B cell (primary cell): ENCODE measurements around the gene SPRY4. TPM values are rescaled to one million over a fixed set of nuclear protein-coding genes. Genes with fewer than 3 reads are reported as not detected.

Source experiments
- ATAC-seq: fragments of 200-7000 bp; cut with Tn5 transposase; one replicate; pipeline ENCODE4 v1.10.0; 2021; ENCODE audit warnings: low read depth, mild to moderate bottlenecking, moderate number of reproducible peaks, moderate library complexity
- CTCF ChIA-PET: fragments of 350-600 bp; sonication (Branson Sonifier 250); formaldehyde crosslinking; loops from one replicate; lab custom pipeline; 2021; ENCODE audit warnings: antibody characterized with exemption, inconsistent platforms; lab: Charles Lee
- POLR2A ChIA-PET: fragments of 350-600 bp; sonication (Branson Sonifier 250); formaldehyde crosslinking; loops from one replicate; lab custom pipeline; 2021; ENCODE audit warnings: antibody characterized with exemption; lab: Charles Lee
- DNase-seq: peaks from one replicate; pipeline ENCODE4 v3.0.0; 2013
- H2AFZ ChIP-seq: 2 replicates; pipeline ENCODE4 v1.6.1; 2012; ENCODE audit warnings: mild to moderate bottlenecking, low read depth, low read length; ENCODE audit not compliant: insufficient read depth, poor library complexity, severe bottlenecking
- H3K27ac ChIP-seq, 2 donors: 1 replicate in 1 of 2; 2 replicates in 1 of 2; pipeline ENCODE4 v1.5.1; 2012 to 2013; ENCODE audit warnings: low read length in 2 of 2, mild to moderate bottlenecking in 2 of 2, moderate library complexity in 1 of 2
- H3K27me3 ChIP-seq, 4 experiments: fragments of 200-600 bp in 1 of 4; sonication (generic) in 1 of 4; replicated peaks in 1 of 4; 1 replicate in 2 of 4; 2 replicates in 2 of 4; pipeline versions ENCODE4 v1.6.1 to v1.7.0; 2013 to 2016; ENCODE audit warnings: low read length in 3 of 4, mild to moderate bottlenecking in 2 of 4, mixed read lengths in 1 of 4, moderate library complexity in 1 of 4; ENCODE audit not compliant: insufficient read depth in 4 of 4, control insufficient read depth in 3 of 4; ENCODE audit errors: control extremely low read depth in 1 of 4
- H3K36me3 ChIP-seq, 2 experiments: replicated peaks in 1 of 2; 1 replicate in 1 of 2; 2 replicates in 1 of 2; pipeline versions ENCODE4 v1.6.1 to v1.7.1; 2013; ENCODE audit warnings: low read length in 1 of 2; ENCODE audit not compliant: insufficient read depth in 2 of 2, control insufficient read depth in 1 of 2; ENCODE audit errors: control extremely low read depth in 1 of 2, extremely low read depth in 1 of 2
- H3K4me1 ChIP-seq, 2 donors: fragments of 200-600 bp in 1 of 2; sonication (generic) in 1 of 2; 1 replicate in 1 of 2; 2 replicates in 1 of 2; pipeline versions ENCODE4 v1.5.1 to v1.6.1; 2013 to 2017; ENCODE audit warnings: low read length in 2 of 2; ENCODE audit not compliant: control insufficient read depth in 2 of 2, insufficient read depth in 2 of 2
- H3K4me2 ChIP-seq: replicated peaks from 2 replicates; pipeline ENCODE3; 2012; ENCODE audit warnings: mild to moderate bottlenecking, low read depth, low read length; ENCODE audit not compliant: poor library complexity, severe bottlenecking
- H3K4me3 ChIP-seq, 5 experiments: fragments of 200-600 bp in 1 of 5; sonication (generic) in 1 of 5; 1 replicate in 3 of 5; 2 replicates in 2 of 5; pipeline versions ENCODE4 v1.5.1 to v1.7.0; 2011 to 2016; ENCODE audit warnings: low read length in 4 of 5, mild to moderate bottlenecking in 4 of 5, low read depth in 2 of 5, control low read depth in 1 of 5, moderate library complexity in 1 of 5; ENCODE audit not compliant: insufficient read depth in 1 of 5; ENCODE audit errors: control extremely low read depth in 1 of 5, extremely low read depth in 1 of 5
- H3K79me2 ChIP-seq: fragments of 200-600 bp; sonication (generic); one replicate; pipeline ENCODE4 v1.6.0; 2016; ENCODE audit warnings: low read length; ENCODE audit not compliant: control insufficient read depth, insufficient read depth
- H3K9ac ChIP-seq: fragments of 200-600 bp; sonication (generic); 2 replicates; pipeline ENCODE4 v1.6.1; 2017; ENCODE audit warnings: mild to moderate bottlenecking, low read length, moderate library complexity
- H3K9me3 ChIP-seq, 3 donors: one replicate each; pipeline versions ENCODE4 v1.6.1 to v1.7.1; 2013; ENCODE audit warnings: low read length in 2 of 3; ENCODE audit not compliant: control insufficient read depth in 2 of 3, insufficient read depth in 1 of 3; ENCODE audit errors: control extremely low read depth in 1 of 3
- H4K20me1 ChIP-seq: 2 replicates; pipeline ENCODE4 v1.6.0; 2012; ENCODE audit warnings: mild to moderate bottlenecking, low read length; ENCODE audit not compliant: insufficient read depth, control insufficient read depth, poor library complexity, severe bottlenecking
- H3K27ac Mint-ChIP-seq: one replicate; pipeline ENCODE4 v1.8.0; 2021; ENCODE audit warnings: mixed read lengths
- H3K27me3 Mint-ChIP-seq: one replicate; pipeline ENCODE4 v1.8.0; 2021; ENCODE audit warnings: mixed read lengths
- H3K4me1 Mint-ChIP-seq: one replicate; pipeline ENCODE4 v1.8.0; 2021; ENCODE audit warnings: mixed read lengths
- H3K4me3 Mint-ChIP-seq: one replicate; pipeline ENCODE4 v1.8.0; 2021; ENCODE audit warnings: mixed read lengths
- H3K9me3 Mint-ChIP-seq: one replicate; pipeline ENCODE4 v1.8.0; 2022; ENCODE audit warnings: mixed read lengths; ENCODE audit not compliant: insufficient read depth
- CTCF ChIP-seq: fragments of 200-600 bp; IDR thresholded peaks from one replicate; pipeline ENCODE4 v1.8.0; 2022; ENCODE audit warnings: antibody characterized with exemption, mild to moderate bottlenecking
- EZH2 ChIP-seq: IDR thresholded peaks from 2 replicates; pipeline ENCODE4 v1.6.1; 2012; ENCODE audit warnings: borderline replicate concordance, low read depth, mild to moderate bottlenecking, moderate library complexity, low read length; ENCODE audit not compliant: insufficient read depth, poor library complexity, severe bottlenecking
- WGBS: methylation state at CpG from one replicate; pipeline ENCODE4 v1.1.5; 2013; ENCODE audit warnings: missing lambda C conversion rate; ENCODE audit not compliant: insufficient coverage; 5-methylcytosine and 5-hydroxymethylcytosine counted together
- intact Hi-C: fragments of 100-400 bp; cut with micrococcal nuclease; formaldehyde crosslinking; loops from one replicate; pipeline ENCODE4 v1.10.0; 2022
- polyA plus RNA-seq: library from polyadenylated mRNA; depleted of rRNA; stranded (reverse); fragments of >200 nt; gene quantifications from 2 replicates; pipeline ENCODE4 v1.2.3, GENCODE V29; 2012
- total RNA-seq, 2 donors: library from RNA; stranded (reverse); fragments of 120-200 nt in 1 of 2; gene quantifications; 1 replicate in 1 of 2; 2 replicates in 1 of 2; pipeline versions ENCODE4 v1.2.3 to v1.2.4, GENCODE V29; 2013 to 2022

Gene SPRY4
- total and polyA plus RNA-seq, 2 donors (not counting 1 experiment from before 2014, with no cell fraction given) = 0.06 TPM; not detected in 1

- 78% methylated on average over 3 of the region's 7 CpGs for WGBS
- peaks cover 16% of the 10 kb centered on the region for H3K27me3 Mint-ChIP-seq
- H3K4me1 Mint-ChIP-seq = peaks cover 24% of the 10 kb centered on the region
- Histone ChIP-seq H3K9me3 (no peaks in the 10 kb centered on the region), H3K36me3 (no peaks in the 10 kb centered on the region), H3K4me2 (no peak overlapping the region), H4K20me1 (no peaks in the 10 kb centered on the region), H3K27me3 (peaks cover 0 to 10% (median 0%) of the 10 kb centered on the region in 4 experiments), H3K4me1 (peaks cover 21 to 29% of the 10 kb centered on the region in 2 donors), H2AFZ (no peak overlapping the region), H3K4me3 (no peak overlapping the region), H3K27ac (no peak overlapping the region), H3K79me2 (no peaks in the 10 kb centered on the region), H3K9ac (no peak overlapping the region)
- DNase-seq (no peak), ATAC-seq (no peak)
- H3K27ac Mint-ChIP-seq = no peak overlapping the region
- ChIA-PET POLR2A (no interaction called here), CTCF (no interaction called here)
- H3K9me3 Mint-ChIP-seq = no peaks in the 10 kb centered on the region
- H3K4me3 Mint-ChIP-seq = no peak overlapping the region
- intact Hi-C loops = no loop called here
- TF ChIP-seq CTCF (no peak), EZH2 (no peak)
Observed at GRCh38 chr5:142311725-142312124, 13.1 kb downstream of the SPRY4 start.

GRCh38 chr5:142310803-142311202 lies 14.0 kb downstream of the SPRY4 start:
- Histone ChIP-seq H4K20me1 (no peaks in the 10 kb centered on the region), H3K4me2 (no peak overlapping the region), H3K4me3 (no peak overlapping the region), H2AFZ (no peak overlapping the region), H3K9ac (no peak overlapping the region), H3K27ac (no peak overlapping the region), H3K36me3 (no peaks in the 10 kb centered on the region), H3K27me3 (peaks cover 0 to 5% (median 0%) of the 10 kb centered on the region in 4 experiments), H3K9me3 (no peaks in the 10 kb centered on the region), H3K79me2 (no peaks in the 10 kb centered on the region), H3K4me1 (peaks cover 13 to 20% of the 10 kb centered on the region in 2 donors)
- Mint-ChIP-seq H3K27ac (no peak overlapping the region), H3K9me3 (no peaks in the 10 kb centered on the region), H3K4me3 (no peak overlapping the region), H3K4me1 (peaks cover 15% of the 10 kb centered on the region), H3K27me3 (peaks cover 11% of the 10 kb centered on the region)
- ChIA-PET POLR2A (no interaction called here), CTCF (no interaction called here)
- TF ChIP-seq EZH2 = no peak
- no peak for TF ChIP-seq CTCF
- DNase-seq = no peak
- intact Hi-C loops = no loop called here
- no peak for ATAC-seq
- WGBS = 92% methylated on average over 9 of the region's 9 CpGs
